HCT116 (cell line): ENCODE data around the gene IREB2. TPM values are rescaled to one million over a fixed set of nuclear protein-coding genes. Genes with fewer than 3 reads are reported as not detected.

Experiments
- ATAC-seq: fragments of 200-7000 bp; cut with Tn5 transposase; 2 replicates; pipeline ENCODE4 v1.9.1; 2020; ENCODE audit warnings: mild to moderate bottlenecking, moderate library complexity
- BruUV-seq: library from RNA; stranded (reverse); fragments of 400-500 nt; replicated peaks from 2 replicates; lab custom pipeline; 2021; lab: Mats Ljungman, UMichigan
- CTCF ChIA-PET: fragments of 300-600 bp; sonication (Branson Sonifier 250); formaldehyde crosslinking; loops from one replicate; lab custom pipeline; 2021; ENCODE audit warnings: antibody characterized with exemption; lab: Charles Lee
- POLR2A ChIA-PET: fragments of 300-600, 350-600 bp; sonication (Branson Sonifier 250); formaldehyde crosslinking; loops from one replicate; lab custom pipeline; 2021; ENCODE audit warnings: antibody characterized with exemption; lab: Charles Lee
- RAD21 ChIA-PET, 2 experiments: fragments of 300-600 bp; sonication (Branson Sonifier 250); formaldehyde crosslinking; loops; one replicate each; lab custom pipeline; 2023; ENCODE audit warnings: low total read pairs in 2 of 2; ENCODE audit not compliant: uncharacterized antibody in 2 of 2, unreplicated experiment in 2 of 2, low non-redundant PET in 1 of 2; lab: Charles Lee
- DNase-seq: peaks from one replicate; pipeline ENCODE4 v3.0.0-alpha.2; 2010; ENCODE audit warnings: low read depth, low spot score
- H2AFZ ChIP-seq: fragments of 200-600 bp; shearing (Covaris generic), sonication (generic); 2 replicates; pipeline ENCODE4 v1.6.1; 2017; ENCODE audit warnings: low read depth, mixed run types, mixed read lengths, antibody characterized with exemption, low read length; ENCODE audit not compliant: poor library complexity, severe bottlenecking
- H3K27ac ChIP-seq: 2 replicates; pipeline ENCODE4 v1.5.1; 2012; ENCODE audit warnings: low read depth, low read length
- H3K27me3 ChIP-seq: fragments of 200-600 bp; sonication (generic); 2 replicates; pipeline ENCODE4 v1.6.1; 2016; ENCODE audit warnings: mixed run types, low read length, mixed read lengths; ENCODE audit not compliant: insufficient read depth
- H3K36me3 ChIP-seq, 2 experiments: fragments of 200-500 bp in 1 of 2; fragments of 200-600 bp in 1 of 2; sonication (Bioruptor generic) in 1 of 2; sonication (generic) in 1 of 2; 2 replicates each; pipeline versions ENCODE4 v1.5.1 to v1.6.1; 2014 to 2016; ENCODE audit warnings: low read length in 2 of 2, inconsistent platforms in 1 of 2, mixed read lengths in 1 of 2, mixed run types in 1 of 2; ENCODE audit not compliant: insufficient read depth in 2 of 2, control insufficient read depth in 1 of 2
- H3K4me1 ChIP-seq, 2 experiments: fragments of 200-600 bp in 1 of 2; sonication (generic) in 1 of 2; 2 replicates each; pipeline versions ENCODE4 v1.5.1 to v1.6.1; 2012 to 2017; ENCODE audit warnings: low read length in 2 of 2, inconsistent platforms in 1 of 2, mild to moderate bottlenecking in 1 of 2, mixed read lengths in 1 of 2, mixed run types in 1 of 2, moderate library complexity in 1 of 2; ENCODE audit not compliant: insufficient read depth in 2 of 2, control insufficient read depth in 1 of 2
- H3K4me2 ChIP-seq: fragments of 200-600 bp; sonication (generic); 2 replicates; pipeline ENCODE4 v1.6.1; 2017; ENCODE audit warnings: mixed run types, low read length, mixed read lengths
- H3K4me3 ChIP-seq, 2 experiments: fragments of 200-600 bp in 1 of 2; sonication (generic) in 1 of 2; replicated peaks in 1 of 2; 2 replicates each; pipeline ENCODE4 v1.5.1; 2011 to 2016; ENCODE audit warnings: low read length in 2 of 2, control low read depth in 1 of 2, low read depth in 1 of 2, mild to moderate bottlenecking in 1 of 2, mixed read lengths in 1 of 2, mixed run types in 1 of 2
- H3K79me2 ChIP-seq: fragments of 200-600 bp; sonication (generic); 2 replicates; pipeline ENCODE4 v1.6.1; 2017; ENCODE audit warnings: mild to moderate bottlenecking, mixed run types, low read length, moderate library complexity, mixed read lengths; ENCODE audit not compliant: insufficient read depth
- H3K9ac ChIP-seq: fragments of 200-600 bp; sonication (generic); 2 replicates; pipeline ENCODE4 v1.6.1; 2016; ENCODE audit warnings: low read length, mixed read lengths
- H3K9me2 ChIP-seq: fragments of 200-600 bp; sonication (generic), shearing (Covaris generic); 2 replicates; pipeline ENCODE4 v1.6.1; 2017; ENCODE audit warnings: mixed run types, mild to moderate bottlenecking, moderate library complexity; ENCODE audit not compliant: insufficient read depth
- H3K9me3 ChIP-seq, 2 experiments: fragments of 200-500 bp in 1 of 2; fragments of 200-600 bp in 1 of 2; sonication (Bioruptor generic) in 1 of 2; sonication (generic) in 1 of 2; 2 replicates each; pipeline ENCODE4 v1.6.1; 2014 to 2017; ENCODE audit warnings: low read length in 2 of 2, mixed read lengths in 2 of 2, inconsistent platforms in 1 of 2, low read depth in 1 of 2, mild to moderate bottlenecking in 1 of 2, mixed run types in 1 of 2, moderate library complexity in 1 of 2; ENCODE audit not compliant: control insufficient read depth in 1 of 2, insufficient read depth in 1 of 2
- H4K20me1 ChIP-seq: fragments of 200-600 bp; sonication (generic), shearing (Covaris generic); 2 replicates; pipeline ENCODE4 v1.6.1; 2017; ENCODE audit warnings: mixed run types, mild to moderate bottlenecking, moderate library complexity; ENCODE audit not compliant: insufficient read depth
- EZH2phosphoT487 ChIP-seq: fragments of 200-600 bp; IDR thresholded peaks from 2 replicates; pipeline ENCODE4 v1.6.1; 2018; ENCODE audit warnings: antibody characterized with exemption, borderline replicate concordance
- JUND ChIP-seq: IDR thresholded peaks from 2 replicates; pipeline ENCODE4 v1.6.1; 2012
- MAX ChIP-seq: IDR thresholded peaks from 2 replicates; pipeline ENCODE4 v1.6.1; 2012
- TCF7L2 ChIP-seq: IDR thresholded peaks from 2 replicates; pipeline ENCODE4 v1.7.0; 2011; ENCODE audit warnings: borderline replicate concordance, inconsistent platforms; ENCODE audit not compliant: insufficient read depth, insufficient read length; ENCODE audit errors: extremely low read depth
- intact Hi-C: fragments of 100-400 bp; cut with micrococcal nuclease; formaldehyde crosslinking; loops from 2 replicates; pipeline ENCODE4 v1.10.0; 2022
- total RNA-seq: library from RNA; stranded (reverse); gene quantifications from one replicate; pipeline ENCODE4 v1.2.1, GENCODE V29; 2021; ENCODE audit not compliant: unreplicated experiment
- TF ChIP-seq, protein P1 (sequence below): IDR thresholded peaks from 2 replicates; pipeline ENCODE4 v1.6.1; 2012; ENCODE audit warnings: low read depth
- TF ChIP-seq, protein P2 (sequence below): IDR thresholded peaks from 2 replicates; pipeline ENCODE4 v1.6.1; 2011; ENCODE audit warnings: mild to moderate bottlenecking, low read length, moderate library complexity; ENCODE audit not compliant: insufficient replicate concordance; ENCODE audit errors: extremely low read depth

Gene IREB2
- total RNA-seq, 1 experiment from 2014 or later = 57.6 TPM

DNA sequence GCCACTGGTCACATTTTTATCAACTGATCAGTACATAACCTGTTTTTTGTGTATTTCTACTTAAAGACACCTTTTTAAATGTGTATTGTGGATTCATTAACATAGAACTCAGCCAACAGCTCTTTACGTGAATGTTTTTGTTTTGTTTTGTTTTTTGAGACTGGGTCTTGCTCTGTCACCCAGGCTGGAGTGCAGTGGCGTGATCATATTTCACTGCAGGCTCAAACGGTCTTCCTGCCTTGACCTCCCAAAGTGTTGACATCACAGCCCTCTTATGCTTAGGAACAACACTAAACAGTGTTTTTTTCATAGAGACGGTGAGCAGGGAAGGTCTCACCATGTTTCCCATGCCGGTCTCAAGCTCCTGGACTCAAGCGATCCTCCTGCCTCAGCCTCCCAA lies 112.2 kb downstream of the IREB2 start (continued):
- TF ChIP-seq, protein P1, sequence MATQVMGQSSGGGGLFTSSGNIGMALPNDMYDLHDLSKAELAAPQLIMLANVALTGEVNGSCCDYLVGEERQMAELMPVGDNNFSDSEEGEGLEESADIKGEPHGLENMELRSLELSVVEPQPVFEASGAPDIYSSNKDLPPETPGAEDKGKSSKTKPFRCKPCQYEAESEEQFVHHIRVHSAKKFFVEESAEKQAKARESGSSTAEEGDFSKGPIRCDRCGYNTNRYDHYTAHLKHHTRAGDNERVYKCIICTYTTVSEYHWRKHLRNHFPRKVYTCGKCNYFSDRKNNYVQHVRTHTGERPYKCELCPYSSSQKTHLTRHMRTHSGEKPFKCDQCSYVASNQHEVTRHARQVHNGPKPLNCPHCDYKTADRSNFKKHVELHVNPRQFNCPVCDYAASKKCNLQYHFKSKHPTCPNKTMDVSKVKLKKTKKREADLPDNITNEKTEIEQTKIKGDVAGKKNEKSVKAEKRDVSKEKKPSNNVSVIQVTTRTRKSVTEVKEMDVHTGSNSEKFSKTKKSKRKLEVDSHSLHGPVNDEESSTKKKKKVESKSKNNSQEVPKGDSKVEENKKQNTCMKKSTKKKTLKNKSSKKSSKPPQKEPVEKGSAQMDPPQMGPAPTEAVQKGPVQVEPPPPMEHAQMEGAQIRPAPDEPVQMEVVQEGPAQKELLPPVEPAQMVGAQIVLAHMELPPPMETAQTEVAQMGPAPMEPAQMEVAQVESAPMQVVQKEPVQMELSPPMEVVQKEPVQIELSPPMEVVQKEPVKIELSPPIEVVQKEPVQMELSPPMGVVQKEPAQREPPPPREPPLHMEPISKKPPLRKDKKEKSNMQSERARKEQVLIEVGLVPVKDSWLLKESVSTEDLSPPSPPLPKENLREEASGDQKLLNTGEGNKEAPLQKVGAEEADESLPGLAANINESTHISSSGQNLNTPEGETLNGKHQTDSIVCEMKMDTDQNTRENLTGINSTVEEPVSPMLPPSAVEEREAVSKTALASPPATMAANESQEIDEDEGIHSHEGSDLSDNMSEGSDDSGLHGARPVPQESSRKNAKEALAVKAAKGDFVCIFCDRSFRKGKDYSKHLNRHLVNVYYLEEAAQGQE = no peak
- TF ChIP-seq MAX (no peak), TCF7L2 (no peak), EZH2phosphoT487 (no peak), JUND (no peak)

DNA sequence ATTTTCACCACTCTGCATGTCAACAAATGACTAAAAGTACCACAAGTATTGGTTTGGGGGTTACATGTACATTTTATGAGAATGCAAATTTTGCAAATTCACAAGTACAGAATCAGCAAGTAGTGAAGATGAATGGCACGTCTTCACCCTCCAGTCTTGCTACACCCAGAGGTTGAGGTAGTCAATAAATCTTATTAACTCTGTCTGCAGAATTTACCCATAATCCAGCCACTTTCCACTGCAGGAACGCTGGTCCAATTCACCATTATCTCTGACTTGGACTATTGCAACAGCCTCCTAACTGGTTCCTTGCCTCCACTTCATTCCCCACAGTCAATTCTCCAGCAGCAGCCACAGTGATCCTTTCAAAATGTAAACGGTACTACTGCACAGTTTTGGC lies 112.8 kb downstream of the IREB2 start:
- Histone ChIP-seq H3K9me2 (no peaks in the 10 kb centered on the region), H3K4me2 (no peak overlapping the region), H3K27ac (no peak overlapping the region), H3K79me2 (peaks cover 3% of the 10 kb centered on the region; the same call in 1 of the 2 replicates), H3K4me1 (no peaks in the 10 kb centered on the region), H2AFZ (no peak overlapping the region), H3K9me3 (no peaks in the 10 kb centered on the region), H3K9ac (no peak overlapping the region), H3K36me3 (peaks cover 34 to 49% of the 10 kb centered on the region in 2 experiments), H3K4me3 (no peak overlapping the region), H3K27me3 (no peaks in the 10 kb centered on the region), H4K20me1 (no peaks in the 10 kb centered on the region)
- ATAC-seq = no peak
- no TSS peak for BruUV-seq
- TF ChIP-seq, protein P2, sequence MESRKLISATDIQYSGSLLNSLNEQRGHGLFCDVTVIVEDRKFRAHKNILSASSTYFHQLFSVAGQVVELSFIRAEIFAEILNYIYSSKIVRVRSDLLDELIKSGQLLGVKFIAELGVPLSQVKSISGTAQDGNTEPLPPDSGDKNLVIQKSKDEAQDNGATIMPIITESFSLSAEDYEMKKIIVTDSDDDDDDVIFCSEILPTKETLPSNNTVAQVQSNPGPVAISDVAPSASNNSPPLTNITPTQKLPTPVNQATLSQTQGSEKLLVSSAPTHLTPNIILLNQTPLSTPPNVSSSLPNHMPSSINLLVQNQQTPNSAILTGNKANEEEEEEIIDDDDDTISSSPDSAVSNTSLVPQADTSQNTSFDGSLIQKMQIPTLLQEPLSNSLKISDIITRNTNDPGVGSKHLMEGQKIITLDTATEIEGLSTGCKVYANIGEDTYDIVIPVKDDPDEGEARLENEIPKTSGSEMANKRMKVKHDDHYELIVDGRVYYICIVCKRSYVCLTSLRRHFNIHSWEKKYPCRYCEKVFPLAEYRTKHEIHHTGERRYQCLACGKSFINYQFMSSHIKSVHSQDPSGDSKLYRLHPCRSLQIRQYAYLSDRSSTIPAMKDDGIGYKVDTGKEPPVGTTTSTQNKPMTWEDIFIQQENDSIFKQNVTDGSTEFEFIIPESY = no peak
- POLR2A ChIA-PET = no interaction called here
- RAD21 ChIA-PET = no interaction called here
- intact Hi-C loops = no loop called here
- CTCF ChIA-PET = no interaction called here
- no peak for DNase-seq

Other genes with a start within 250 kb of the IREB2 start
- 0.71 TPM for gene ACSBG1, start 203.7 kb upstream of the IREB2 start, total RNA-seq
- gene DNAJA4, start 173.7 kb upstream of the IREB2 start, total RNA-seq = 66.6 TPM
- gene SKIC8, start 138.6 kb upstream of the IREB2 start, total RNA-seq = 57.1 TPM
- 0.47 TPM for gene CRABP1, start 97.9 kb upstream of the IREB2 start, total RNA-seq
- gene HYKK, start 69.4 kb downstream of the IREB2 start, total RNA-seq = 6.2 TPM
- 294 TPM for gene PSMA4, start 102.2 kb downstream of the IREB2 start, total RNA-seq
- 25.2 TPM for gene CHRNA5, start 127.3 kb downstream of the IREB2 start, total RNA-seq
- not detected for gene CHRNA3, start 182.8 kb downstream of the IREB2 start, total RNA-seq
- 2.0 TPM for gene CHRNB4, start 203.0 kb downstream of the IREB2 start, total RNA-seq